H7 (cell line): ENCODE results near the gene RAF1. TPM values are rescaled to one million over a fixed set of nuclear protein-coding genes. Genes with fewer than 3 reads are reported as not detected.
"Not testable (repeated sequence)": the region's sequence is repeated elsewhere in the genome, so short reads cannot be mapped to it uniquely, and the experiment has no call there.

Experiments
- DNase-seq: peaks from one replicate; pipeline ENCODE4 v3.0.0; 2012
- H3K27me3 ChIP-seq: 2 replicates; pipeline ENCODE4 v1.6.0; 2011; ENCODE audit warnings: mild to moderate bottlenecking, low read length; ENCODE audit not compliant: control insufficient read depth, insufficient read depth
- H3K36me3 ChIP-seq: replicated peaks from 2 replicates; pipeline ENCODE4 v1.5.1; 2011; ENCODE audit warnings: low read length; ENCODE audit not compliant: control insufficient read depth, insufficient read depth
- H3K4me3 ChIP-seq: 2 replicates; pipeline ENCODE4 v1.5.1; 2011; ENCODE audit warnings: low read depth, mild to moderate bottlenecking, control low read depth, low read length, moderate library complexity; ENCODE audit not compliant: insufficient read depth
- total RNA-seq: library from RNA; depleted of rRNA; stranded (reverse); fragments of >200 nt; shearing (Covaris generic); gene quantifications from 2 replicates; pipeline ENCODE4 v1.2.3, GENCODE V29; 2014

Gene RAF1
- total RNA-seq, 1 experiment from 2014 or later: 158 TPM

DNA sequence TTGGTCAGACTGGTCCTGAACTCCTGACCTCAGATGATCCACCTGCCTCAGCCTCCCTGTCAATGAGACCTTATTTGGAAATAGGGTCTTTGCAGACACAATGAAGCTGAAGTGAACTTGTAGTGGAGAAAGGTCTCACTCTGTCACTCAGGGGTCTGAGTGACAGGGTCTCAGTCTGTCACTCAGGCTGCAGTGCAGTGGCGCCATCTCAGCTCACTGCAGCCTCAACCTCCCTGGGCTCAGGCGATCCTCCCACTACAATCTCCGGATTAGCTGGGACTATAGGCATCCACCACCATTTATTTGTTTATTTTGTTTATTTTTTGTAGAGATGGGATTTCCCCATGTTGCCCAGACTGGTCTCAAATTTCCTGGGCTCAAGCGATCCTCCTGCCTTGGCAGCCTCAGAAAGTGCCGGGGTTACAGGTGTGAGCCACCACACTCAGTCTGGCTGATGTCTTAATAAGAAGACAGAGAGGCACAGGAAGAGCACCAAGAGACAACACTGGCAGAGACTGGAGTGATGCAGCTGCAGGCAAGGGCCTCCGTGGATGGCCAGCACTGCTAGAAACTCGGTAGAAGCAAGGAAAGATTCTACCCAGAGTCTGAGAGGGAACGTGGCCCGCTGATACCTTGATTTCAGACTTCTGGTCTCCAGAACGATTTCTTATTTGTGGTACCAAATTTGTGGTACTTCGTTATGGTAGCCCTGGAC lies 26.2 kb upstream of the RAF1 start:
- H3K36me3 ChIP-seq: no peaks in the 10 kb centered on the region
- no peak for DNase-seq

DNA sequence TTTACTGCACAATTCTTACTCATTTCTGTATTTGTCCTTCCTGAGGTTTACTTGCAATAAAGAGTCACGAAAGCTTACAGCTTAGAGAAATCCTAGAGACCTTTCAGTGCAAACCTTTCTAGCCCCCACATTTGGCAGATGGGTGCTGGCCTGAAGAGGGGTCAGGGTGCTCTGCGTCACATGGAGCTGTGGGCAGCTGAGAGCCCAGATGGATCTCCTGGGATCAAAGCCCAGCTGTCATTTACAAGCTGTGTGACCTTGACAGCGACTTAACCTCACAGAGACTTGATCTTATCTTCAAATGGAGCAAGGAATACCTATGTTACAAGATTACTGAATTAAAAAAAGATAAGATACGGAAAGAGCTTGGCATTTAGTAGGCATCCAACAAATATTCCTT lies 24.0 kb upstream of the RAF1 start:
- Histone ChIP-seq H3K27me3 (no peaks in the 10 kb centered on the region), H3K36me3 (no peaks in the 10 kb centered on the region), H3K4me3 (no peak overlapping the region)
- DNase-seq: no peak

More for the DNA sequence above, 26.2 kb upstream of the RAF1 start:
- H3K27me3 ChIP-seq: no peaks in the 10 kb centered on the region
- H3K4me3 ChIP-seq: no peak overlapping the region

DNA sequence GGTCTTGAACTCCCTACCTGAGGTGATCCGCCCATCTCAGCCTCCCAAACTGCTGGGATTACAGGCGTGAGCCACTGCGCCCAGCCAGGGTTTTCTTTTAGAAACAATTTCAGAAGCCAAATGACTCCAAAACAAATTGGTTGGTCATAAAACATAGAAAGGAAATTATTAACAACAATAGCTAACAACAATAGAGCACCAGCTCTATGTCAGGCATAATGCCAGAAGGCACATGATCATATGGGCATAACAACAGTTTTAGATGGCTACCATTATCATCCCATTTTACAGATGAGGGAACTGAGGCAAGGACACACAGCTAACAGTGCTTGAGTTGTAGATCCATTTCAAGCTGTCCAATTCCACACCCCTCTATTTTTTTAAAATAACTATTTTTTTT lies 22.2 kb upstream of the RAF1 start:
- Histone ChIP-seq H3K4me3 (no peak overlapping the region), H3K27me3 (no peaks in the 10 kb centered on the region), H3K36me3 (no peaks in the 10 kb centered on the region)
- no peak for DNase-seq

- H3K4me3 ChIP-seq: no peak overlapping the region
- H3K27me3 ChIP-seq: no peaks in the 10 kb centered on the region
- no peaks in the 10 kb centered on the region for H3K36me3 ChIP-seq
- no peak for DNase-seq
These were observed 18.1 kb upstream of the RAF1 start for GRCh38 chr3:12681943-12682390.

DNA sequence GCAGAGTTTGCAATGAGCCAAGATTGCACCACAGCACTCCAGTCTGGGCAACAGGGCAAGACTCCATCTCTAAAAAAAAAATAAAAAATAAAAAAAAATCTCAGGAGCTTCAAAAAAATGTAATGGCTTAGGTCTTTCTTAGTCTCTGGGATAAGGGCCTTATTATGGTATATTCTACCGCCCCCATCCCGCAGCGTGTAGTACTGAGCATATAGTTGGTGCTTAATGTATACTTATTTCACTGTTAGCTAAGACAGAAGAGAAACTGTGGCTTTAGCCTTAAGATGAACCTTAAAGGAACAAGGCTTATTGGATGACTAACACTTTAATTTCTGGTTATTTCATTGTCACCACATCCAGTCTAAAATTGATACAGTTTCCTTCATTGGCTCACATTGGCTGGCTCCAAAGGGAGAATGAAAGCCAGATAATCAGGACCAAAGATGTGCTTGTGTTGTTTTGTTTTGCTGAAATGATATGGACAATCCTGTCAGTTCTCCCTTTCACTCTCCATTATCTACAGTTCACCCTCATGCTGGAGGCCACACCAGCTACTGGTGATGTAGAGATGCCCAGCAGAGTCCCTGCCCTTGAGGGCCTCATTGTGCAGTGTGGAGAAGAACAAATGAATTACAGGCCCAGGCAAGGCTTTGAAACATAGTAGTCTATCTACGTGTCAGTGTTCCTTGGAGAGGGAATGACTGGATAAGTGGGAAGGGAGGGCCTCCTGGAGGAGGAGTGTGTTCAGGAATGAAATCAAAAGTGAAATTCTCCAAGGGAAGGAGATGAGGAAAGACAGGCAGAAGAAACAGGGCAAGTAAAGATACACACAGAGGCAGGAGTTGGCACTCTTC lies 17.4 kb upstream of the RAF1 start:
- H3K4me3 ChIP-seq: no peak overlapping the region
- no peak for DNase-seq
- H3K36me3 ChIP-seq: no peaks in the 10 kb centered on the region
- H3K27me3 ChIP-seq: no peaks in the 10 kb centered on the region

DNA sequence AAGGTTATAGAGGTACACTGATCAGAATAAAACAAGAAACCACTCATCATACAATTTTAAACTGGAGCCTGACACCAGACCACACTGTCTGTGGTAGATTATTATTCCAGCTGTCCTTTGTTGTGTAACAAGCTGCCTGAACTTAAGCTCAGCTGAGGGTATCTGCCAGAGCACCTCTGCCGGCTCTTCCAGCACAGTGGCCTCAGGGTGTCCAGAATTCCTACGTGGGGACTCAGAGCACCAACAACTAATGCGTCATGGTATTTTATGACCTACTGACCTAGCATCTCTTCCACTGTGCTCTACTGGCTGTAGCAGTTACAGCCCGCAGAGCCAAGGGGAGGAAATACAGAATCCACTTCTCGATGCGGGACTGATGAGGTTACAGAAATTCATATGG lies 15.6 kb upstream of the RAF1 start:
- Histone ChIP-seq H3K4me3 (no peak overlapping the region), H3K36me3 (no peaks in the 10 kb centered on the region), H3K27me3 (no peaks in the 10 kb centered on the region)
- DNase-seq: no peak

DNA sequence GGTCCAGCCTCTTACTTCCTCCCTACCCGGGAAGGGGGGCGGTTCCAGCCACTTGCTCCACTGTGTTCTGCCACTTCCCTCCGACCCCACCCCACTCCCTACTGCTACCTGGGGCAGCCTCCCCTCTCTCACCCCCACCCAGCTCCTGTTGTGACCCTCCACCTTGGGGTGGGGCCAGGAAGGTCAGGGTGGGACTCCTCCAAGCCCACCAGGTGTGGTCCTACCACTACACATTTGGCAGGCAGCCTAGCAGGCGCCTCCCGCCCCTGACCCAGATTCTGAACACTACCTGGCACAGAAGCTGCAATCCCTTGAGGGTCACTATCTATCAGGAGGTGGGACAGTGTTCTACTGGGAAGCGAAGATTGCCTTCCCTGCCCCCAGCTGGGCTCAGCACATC lies 13.7 kb upstream of the RAF1 start:
- DNase-seq: peak; percentile 39
- Histone ChIP-seq H3K4me3 (no peak overlapping the region), H3K36me3 (no peaks in the 10 kb centered on the region), H3K27me3 (no peaks in the 10 kb centered on the region)

GRCh38 chr3:12675115-12675810 lies 11.3 kb upstream of the RAF1 start:
- Histone ChIP-seq H3K36me3 (no peaks in the 10 kb centered on the region), H3K27me3 (no peaks in the 10 kb centered on the region), H3K4me3 (no peak overlapping the region)
- no peak for DNase-seq

DNA sequence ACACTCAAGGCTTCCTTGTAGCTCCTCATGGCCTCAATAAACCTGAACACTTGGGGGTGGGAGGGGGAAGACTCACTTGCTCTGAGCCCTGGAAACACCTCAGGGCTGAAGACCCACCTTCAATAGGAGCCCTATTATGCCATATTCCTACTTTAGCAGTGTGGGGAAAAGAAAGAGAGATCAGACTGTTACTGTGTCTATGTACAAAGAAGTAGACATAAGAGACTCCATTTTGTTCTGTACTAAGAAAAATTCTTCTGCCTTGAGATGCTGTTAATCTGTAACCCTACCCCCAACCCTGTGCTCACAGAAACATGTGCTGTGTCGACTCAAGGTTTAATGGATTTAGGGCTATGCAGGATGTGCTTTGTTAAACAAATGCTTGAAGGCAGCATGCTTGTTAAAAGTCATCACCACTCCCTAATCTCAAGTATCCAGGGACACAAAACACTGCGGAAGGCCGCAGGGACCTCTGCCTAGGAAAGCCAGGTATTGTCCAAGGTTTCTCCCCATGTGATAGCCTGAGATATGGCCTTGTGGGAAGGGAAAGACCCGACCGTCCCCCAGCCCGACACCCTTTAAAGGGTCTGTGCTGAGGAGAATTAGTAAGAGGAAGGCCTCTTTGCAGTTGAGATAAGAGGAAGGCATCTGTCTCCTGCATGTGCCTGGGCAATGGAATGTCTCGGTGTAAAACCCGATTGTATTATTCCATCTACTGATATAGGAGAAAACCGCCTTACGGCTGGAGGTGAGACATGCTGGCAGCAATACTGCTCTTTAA lies 10.2 kb upstream of the RAF1 start:
- H3K36me3 ChIP-seq, DNase-seq: not testable (repeated sequence)

GRCh38 chr3:12671120-12671450 lies 7.2 kb upstream of the RAF1 start:
- Histone ChIP-seq H3K36me3 (no peaks in the 10 kb centered on the region), H3K27me3 (no peaks in the 10 kb centered on the region), H3K4me3 (no peak overlapping the region)

More for the DNA sequence above, 10.2 kb upstream of the RAF1 start:
- H3K4me3 ChIP-seq, H3K27me3 ChIP-seq: not testable (repeated sequence)

GRCh38 chr3:12670365-12671119 lies 6.6 kb upstream of the RAF1 start:
- peak; percentile 37 for DNase-seq
- no peaks in the 10 kb centered on the region for H3K27me3 ChIP-seq
- H3K4me3 ChIP-seq: no peak overlapping the region
- H3K36me3 ChIP-seq: no peaks in the 10 kb centered on the region

More at GRCh38 chr3:12671120-12671450, 7.2 kb upstream of the RAF1 start:
- peak; percentile 34 for DNase-seq

GRCh38 chr3:12663401-12663935 lies 449 bp downstream of the RAF1 start:
- H3K36me3 ChIP-seq: no peaks in the 10 kb centered on the region
- peak overlapping the region; percentile 90 for H3K4me3 ChIP-seq
- DNase-seq: peak; percentile 83
- H3K27me3 ChIP-seq: no peaks in the 10 kb centered on the region

DNA sequence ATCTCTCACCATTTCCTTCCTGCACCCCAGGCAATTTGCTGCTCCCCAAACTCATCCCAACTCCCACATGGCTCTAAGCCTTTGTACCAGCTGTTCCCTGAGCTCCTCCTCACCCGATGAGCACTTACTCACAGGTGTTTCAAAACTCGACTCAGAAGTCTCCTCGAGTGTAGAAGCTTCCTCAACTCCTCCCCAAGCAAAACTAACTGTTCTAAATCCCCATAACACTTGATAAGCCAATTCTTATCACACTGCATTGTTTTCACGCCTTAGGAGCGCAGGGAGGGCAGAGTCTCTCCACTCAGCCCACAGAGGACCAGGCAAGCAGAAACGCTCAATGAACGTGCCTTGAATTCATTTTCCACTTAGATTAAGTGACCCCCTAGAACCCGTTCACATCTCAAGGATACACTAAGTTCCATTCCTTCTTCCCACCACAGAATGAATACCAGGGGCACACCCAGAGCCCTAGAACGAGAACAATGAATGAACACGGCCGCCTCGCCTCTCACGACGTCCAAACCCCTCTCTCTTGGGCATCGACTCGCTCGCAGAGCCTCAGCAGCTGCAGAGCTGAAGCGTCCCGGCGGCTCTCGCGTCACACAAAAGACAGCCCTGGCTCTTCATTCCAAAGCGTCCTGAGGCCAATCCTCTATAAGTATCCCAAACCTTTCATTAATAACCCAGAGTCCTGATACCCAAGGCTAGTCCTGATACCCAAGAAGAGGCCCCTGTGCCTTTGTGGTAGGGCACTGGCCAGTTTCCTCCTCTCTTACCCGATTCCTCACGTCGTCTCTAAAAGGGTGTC lies 1.1 kb downstream of the RAF1 start:
- Histone ChIP-seq H3K27me3 (no peaks in the 10 kb centered on the region), H3K4me3 (peak overlapping the region; percentile 90), H3K36me3 (no peaks in the 10 kb centered on the region)
- DNase-seq: peak; percentile 58
